ENCODE data around the gene CSK.
A peak's percentile ranks its signal among the peaks of the same experiment; 100 is the strongest.

CSK gene

DNA sequence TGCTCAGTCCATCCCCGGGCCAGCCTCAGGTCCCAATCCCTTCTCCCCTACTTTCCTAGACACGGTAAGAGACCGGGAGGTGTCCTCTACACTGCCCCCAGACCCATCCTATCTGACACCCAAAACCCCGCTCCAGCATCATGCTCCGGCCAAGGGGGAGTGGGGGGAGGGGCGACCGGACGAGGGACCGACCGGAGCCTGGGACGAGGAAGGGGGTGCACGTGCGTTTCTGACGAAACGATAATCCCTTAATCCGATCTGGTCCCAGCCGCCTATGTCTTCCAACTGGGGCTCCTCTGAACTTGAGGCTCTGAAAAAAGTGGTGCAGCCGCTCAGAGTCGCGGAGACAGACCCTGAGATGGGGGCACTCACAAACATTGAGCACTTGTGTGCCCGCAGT, 45.0 kb downstream of the CSK start:
- DNase-seq, result no peak

DNA sequence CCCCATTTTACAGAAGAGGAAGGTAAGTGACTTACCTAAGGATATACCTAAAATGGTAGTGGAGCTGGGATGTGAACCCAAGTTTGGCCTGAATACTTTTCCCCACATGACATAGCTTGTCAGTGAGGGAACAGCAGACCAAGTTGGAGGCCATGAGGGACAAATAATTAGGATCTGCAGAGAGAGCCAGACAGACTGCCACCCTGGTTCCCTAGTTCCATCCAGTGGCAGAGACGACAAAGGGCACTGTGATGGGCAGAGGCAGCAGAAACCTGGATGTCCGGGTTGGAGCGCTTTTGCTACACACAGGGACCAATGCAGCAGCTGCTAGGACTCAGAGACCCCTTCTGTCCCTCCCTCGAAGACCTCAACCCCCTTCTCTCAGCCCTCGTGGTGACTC, 45.7 kb downstream of the CSK start:
- no peak for DNase-seq

DNA sequence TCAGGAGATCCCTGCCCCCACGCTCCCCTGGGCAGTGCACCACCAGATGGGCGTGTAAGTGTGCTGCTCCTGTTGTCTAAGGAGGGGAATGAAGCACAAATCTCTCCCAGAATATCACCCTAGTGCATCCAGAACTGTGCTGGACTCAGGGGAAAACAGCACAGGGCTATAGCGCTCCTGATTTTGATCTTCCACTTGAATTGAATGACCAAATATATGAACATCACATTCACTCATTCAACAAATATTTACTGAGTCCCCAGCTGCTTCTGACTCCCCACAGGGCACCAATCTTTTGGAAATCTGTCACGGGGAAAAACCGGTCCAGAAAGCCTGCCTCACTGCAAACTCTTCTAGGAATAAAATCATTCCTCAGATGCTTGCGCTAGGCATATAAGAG, 47.0 kb downstream of the CSK start:
- no peak for DNase-seq

DNA sequence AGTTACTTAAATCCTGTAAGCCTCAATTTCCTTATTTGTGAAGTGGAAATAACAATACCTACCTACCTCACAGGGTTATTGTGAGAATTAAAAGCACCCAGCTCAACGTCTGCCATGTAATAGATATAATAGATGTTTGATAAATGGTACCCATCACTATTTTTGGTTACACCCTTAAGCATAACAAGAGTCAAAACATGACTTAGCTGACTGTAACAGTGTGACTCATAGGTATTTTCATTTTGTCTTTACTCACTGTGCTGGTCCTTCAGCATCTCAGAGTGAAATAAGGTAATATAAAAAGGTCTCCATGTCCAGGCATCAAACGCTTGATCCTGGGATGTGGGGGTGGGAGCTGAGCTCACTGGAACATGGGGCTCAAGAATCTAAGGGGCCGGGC, 47.6 kb downstream of the CSK start:
- DNase-seq, result peak; percentile 61

DNA sequence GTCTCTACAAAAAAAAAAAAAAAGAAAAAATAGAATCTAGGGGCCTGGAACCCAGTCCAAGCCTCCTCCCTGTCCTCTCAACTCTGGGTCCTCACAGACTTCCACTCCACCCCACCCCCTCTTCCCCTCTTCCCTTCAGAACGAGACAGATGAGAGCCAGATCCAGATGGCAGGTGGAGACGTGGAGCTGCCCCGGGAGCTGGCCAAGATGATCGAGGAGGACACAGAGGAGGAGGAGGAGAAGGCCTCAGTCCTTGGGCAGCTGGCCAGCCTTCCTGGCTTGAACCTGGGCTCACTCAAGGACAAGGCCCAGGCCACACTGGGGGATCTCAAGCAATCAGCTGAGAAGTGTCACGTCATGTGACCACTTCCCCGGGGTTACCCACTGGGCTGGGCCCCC, 48.1 kb downstream of the CSK start:
- no peak for DNase-seq

DNA sequence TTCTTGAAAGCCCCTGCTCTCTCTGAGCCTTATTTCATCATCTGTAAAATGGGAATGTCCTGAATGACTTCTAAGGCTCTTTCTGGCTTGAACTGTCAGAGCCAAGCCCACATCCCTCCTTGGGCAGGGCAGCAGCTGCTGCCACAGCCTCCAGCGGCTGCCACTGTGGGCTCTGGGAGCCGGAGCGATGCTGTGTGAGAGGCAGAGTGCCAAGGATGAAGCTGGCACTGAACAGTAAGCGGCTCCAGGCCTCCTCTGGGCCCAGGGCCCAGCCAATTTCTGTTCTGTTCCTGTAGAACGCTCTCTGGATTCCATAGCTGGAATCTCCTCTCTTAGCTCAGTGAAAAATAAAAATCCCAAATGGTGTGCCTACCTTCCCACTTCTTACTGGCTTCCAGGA, 49.0 kb downstream of the CSK start:
- no peak for DNase-seq

DNA sequence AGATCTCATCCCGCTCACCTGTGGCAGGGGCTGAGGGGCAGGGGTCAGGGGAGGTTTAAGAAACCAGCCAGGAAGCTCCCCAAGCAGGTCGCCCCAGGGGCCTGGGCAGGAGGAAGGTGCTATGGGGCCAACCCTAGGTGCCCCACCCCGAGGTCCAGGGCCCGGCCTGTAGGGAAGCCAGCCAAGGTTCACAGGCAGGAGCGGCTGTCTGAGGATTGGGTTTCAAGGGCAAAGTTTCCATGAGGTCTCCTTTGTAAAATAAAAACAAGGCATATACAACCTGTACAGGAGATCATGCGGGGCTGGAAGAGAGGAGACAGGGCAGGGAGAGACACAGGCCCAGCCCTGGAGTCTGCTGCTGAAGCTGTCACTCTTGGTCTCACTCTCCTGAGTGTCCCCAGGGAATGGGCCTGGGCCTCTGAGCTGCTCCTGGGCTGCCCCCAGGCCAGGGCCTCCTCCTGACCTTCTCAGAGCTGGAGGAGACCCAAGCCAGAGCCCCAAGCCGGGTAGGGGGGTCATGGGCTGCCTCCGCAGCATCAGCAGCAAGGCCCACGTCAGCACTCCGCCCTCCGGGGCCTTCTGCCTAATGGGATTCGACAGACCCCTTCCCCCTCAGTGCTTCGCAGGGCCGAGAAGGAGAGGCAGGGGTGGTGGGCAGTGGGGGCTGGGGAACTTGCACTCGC, 50.1 kb downstream of the CSK start:
- no peak for DNase-seq

DNA sequence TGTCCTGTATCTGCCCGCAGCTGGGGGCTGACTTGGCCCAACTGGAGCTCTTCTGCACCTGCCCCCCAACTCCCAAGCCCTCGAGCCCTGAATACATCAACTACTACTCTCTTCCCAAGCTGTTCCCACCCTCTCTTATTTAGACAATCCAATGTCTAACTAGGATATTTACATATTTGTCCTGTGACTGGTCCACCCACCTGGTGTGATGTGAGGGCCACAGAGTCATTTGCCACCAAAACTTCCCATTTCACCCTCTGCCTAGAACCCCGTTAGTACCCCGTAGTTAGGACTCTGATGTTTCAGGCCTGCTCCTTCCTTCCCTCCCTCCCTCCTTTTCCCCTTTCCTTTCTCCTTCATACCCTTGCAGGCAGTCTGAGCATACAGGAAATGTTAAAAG, 50.9 kb downstream of the CSK start:
- DNase-seq, result no peak

DNA sequence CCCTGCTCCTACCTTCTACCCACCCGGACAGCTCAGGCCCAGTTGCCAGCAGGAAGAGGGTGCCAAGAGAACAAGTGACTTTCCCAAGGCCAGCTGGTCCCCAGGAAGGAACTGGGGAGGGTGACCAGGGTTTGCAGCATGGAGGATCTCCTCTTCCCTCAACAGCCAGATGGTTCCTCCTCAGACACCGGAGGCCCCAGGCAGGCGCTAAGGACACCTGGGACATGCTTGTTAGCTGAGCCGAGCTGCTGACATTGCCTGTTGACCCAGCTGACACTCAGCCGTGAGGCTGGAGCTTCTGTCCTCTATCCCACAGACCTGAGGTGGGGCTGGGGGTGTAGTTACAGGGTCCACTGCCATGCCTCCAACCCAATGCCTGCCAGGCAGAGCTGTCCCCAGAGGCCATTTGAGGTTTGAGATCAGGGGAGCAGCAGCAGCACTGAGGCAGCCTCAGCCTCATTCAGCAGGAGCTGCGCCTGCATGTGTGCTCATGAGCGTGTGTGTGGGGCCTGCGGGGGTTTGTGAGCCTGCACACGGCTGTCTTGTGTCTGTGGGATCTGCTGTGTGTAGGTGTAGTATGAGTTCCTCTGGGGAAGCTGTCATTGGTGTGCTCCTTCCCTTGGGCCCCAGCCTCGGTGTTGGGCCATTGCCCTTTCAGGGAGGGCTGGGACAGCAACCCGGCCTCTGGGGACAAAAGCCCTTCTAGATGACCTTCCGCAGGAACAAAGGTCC, 51.7 kb downstream of the CSK start:
- DNase-seq, result no peak

DNA sequence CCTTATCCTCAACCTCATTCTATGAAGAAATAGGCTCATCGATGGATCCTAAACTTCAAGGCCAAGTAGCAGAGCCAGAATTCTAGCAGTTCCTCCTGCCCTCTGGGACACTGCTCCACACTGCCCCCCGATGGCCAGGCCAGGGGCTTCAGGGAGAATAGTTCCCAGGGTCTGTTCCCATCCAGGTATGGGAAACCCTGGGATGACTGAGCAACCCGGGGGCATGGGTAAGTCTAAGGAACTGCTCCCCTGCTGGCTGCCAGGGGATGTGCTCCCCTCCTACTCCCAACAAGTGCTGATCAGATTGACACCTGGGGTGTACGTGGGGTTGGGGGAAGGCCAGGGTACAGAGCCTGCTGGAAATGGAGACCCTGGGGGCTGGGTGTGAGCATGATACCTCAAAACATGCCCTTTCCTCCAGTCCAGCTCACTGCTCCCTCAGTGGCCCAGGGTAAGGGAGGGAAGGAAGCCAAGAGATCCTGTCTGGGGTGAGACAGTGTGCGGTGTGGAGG, 53.5 kb downstream of the CSK start:
- peak; percentile 41 for DNase-seq

DNA sequence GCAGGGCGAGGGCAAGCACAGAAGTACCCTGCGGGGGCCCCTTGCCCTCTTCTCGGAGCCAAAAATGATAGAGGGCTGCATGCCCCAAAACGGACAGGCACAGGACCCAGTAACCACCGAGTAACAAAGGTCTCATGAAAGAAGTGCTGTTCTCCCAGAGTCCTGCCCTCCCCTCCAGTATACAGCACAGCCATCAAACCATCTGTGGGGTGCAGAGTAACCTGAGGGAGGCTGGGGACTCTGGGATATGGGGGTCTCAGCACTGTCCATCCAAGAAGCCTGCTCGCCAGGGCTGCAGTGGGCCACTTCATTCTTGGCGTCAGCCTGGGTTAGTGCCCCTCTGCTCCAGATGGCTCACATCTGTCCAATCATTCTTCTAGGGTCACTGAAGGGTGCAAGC, 55.0 kb downstream of the CSK start:
- no peak for DNase-seq

DNA sequence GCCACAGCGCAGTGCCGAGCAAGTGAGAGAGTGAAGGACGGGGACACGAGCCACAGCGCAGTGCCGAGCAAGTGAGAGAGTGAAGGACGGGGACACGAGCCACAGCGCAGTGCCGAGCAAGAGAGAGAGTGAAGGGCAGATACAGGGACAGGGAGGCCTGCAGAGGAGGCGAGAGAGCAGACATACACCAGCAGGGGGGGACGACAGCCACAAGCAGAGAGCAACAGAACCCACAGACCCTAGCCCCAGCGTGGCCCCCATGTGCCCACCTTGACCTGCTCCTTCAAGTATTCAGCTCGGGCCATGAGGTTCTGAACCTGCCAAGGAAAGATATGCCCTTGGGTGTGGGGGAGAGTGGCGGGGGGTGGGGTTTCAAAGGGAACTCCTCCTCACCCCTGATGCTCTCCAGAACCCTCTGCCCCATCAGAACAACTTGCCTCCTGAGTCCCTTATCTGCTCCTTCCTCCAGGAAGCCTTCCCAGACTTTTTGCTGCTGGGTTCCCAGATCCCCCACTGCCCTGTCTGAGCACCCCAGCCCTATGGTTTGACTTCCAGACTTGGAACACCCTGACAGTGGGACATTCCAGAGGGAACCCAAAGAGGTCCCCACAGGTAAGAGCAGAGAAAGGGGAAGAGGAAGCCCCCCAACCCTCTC, 55.7 kb downstream of the CSK start:
- no peak for DNase-seq

DNA sequence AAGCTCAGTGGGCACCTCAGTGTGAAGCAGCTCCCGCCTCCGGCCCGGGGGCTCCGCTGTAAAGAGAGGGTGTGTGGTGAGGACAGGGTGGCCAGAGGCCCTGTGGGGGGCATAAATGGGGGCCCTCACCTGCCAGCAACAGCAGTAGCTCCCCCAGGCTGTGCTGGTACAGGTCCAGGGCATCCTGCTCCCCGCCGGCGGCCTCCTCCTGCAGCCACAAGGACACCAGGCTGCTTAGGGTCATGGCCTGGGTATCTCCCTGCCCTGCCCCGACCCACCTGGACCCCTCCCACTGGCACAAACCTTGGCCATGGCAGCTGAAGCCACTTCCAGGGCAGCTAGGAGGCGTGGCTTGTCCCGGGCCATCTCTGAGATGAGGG, 56.2 kb downstream of the CSK start:
- no peak for DNase-seq

DNA sequence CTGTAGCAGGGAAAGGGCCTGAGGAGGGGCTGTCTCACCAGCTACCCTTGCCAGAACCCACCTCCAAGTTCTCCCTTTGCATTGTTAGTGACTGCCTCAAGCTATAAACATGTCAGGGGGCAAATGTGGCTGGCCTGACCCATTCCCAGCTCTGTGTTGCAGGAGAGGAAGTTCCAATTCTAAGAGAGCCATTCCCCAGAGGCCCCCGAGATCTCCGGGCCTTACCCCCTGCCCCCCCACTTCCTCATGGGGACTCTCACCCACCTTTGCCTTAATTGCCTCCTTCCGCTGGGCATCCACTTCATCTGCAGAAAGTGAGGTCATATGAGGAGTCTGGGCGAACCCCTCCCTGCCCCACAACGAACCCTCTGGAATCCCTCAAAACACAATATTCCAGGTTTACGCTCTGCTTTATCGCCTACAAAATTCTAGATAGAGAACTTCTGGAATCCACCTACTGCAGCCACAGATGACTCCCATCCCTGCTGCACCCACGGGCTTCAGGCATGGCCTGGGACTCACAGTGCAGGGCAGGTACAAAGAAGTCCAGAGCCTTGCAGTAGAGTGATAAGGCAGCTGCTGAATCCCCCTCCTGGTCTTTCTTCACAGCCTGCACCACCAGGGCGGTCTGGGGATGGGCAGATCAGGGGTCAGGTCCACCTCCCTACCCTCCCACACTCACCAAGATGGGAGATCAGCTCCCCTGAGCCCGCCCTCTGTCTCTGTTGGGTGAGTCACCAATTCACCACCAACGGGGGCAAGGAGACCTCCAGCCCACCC, 57.1 kb downstream of the CSK start:
- DNase-seq, result no peak

DNA sequence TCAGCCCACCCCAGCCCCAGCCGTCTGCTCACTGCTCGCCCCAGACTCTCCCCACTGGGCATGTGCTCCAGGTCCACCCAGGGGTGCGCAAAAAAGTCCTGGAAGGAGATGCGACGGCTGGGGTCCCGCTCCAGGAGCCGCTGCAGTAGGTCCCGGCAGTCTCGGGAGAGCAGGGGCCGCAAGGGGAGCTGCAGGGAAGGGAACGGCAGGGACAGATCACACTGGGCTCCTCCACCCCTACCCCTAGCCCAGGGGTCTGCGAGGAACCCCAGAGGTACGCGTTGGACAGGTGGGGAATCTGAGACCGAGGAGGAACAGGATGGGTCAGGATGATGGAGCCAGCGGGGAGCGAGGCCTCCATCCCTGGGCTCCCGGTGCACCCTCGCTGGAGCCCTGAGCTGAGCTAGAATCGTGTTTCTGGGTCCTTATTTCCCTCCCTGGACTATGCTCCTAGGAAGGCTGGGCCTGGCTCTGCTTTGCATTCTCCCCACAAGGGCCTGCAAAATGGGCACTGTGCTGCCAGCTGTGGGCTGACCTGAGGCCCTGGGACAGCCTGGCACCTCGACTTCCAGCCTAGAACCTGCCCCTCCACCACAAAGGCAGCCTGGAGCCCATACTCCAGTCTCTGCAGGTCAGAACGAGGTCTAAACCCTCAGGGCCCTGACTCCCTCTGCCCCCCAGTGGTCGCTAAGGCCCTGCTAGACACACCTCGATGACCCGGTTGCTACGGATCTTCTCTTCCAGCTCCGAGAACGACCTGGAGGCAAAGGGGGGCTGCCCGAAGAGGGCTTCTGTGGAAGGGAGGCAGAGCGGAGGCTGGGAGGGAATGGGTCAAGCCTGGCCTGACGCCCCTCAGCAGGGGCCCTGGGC, 57.9 kb downstream of the CSK start:
- DNase-seq, result no peak

DNA sequence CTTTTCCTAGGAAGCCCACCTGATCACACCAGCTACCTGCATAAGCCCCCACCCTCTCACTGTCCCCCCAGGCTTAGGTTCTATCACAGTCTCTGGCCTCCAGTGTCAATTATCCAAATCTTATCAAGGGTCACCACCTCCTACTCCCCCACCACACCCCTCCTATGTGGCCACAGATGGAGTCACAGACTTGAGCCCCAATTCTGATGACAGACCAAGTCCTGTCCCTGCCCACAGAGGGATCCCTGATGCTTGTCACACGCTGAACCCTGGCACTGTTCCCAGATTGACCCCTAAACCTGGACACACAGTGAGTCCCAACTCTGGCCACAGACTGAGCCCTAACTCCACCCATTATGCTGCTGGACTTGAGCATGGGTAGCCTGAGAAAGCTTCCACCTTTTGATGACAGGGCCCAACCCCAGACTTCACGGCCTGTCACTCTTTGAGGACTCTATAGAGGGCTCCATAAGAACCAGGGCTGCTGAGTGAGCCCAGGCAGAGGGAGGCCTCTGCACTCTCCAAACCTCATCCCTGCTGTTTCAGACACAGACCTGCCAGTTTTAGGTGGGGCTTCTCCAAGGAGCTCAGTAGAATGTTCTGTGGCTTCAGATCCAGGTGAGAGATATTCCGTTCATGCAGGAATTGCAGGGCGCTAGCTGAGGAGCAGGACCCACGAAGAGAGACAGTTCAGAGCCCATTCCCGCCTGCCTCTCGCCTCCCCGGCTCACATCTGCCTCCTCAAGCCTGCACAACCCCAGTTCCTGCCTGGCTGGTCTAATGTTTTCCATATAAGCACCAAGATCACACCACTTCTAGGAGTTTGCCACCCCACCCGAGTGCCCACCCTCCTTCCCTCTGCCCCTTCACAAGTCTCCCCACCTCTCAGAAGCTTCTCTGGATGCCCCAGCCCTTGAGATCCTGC, 59.2 kb downstream of the CSK start:
- DNase-seq, result no peak

DNA sequence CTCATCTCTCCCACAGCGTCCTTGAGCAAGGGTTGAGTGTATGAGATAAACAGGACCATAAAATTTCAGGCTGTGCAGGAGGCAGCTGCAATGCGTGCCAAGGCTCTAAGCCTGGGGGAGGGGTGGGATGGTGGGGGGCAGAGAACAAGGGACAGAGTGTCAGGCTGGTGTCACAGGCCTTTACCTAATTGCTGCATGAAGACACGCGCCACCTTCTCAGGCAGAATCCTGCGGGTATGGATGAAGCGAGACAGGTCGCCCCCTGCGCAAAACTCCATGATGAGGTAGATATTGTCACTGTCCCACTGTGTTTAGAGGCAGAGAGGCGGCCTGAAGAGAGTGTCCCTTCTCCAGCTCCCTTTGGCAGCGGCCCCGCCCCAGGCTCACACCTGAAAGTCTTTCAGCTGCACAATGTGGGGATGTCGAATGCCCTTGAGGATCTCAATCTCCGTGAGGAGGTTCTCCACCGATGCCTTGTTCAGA, 60.1 kb downstream of the CSK start:
- no peak for DNase-seq

DNA sequence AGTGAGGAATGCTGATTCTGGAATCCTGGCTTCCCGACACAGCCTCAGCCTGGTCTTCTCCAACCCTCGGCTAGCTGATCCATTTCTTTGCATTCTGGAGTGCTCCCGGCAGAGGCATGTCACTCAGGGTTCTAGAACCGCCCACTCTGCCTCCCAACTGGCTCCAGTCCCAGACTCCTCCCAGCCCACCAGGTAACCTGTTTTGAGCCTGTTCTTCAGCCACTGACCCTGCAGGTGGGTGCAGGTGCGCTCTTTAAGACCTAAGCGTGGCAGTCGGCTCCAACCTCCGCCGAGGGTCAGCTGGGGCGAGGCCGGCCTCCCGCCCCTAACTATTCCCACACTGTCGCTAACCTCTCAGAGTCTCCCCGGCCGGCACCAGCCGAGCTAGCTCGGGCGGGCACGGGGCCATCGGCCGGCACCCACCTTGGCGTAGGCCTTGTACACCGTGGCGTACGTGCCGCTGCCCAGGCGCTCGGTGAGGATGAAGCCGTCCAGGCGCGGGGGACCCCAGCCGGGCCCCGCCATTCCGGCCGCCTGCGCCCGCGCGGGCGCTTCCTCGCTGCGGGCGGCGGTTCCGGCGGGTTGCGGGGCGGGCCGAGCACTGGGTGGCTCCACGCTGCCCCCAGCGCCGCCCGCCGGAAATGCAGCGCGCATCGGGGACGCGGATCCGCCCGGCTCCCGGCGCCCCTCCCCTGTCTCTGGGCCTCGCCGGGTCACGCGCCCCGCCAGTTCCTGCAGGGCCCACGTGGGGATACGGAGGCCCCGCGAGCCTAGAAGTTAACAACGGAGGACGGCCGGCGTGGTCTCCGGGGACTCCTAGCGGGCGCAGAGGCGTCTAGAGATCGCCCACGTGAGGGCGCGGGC, 60.9 kb downstream of the CSK start, which contains the start of gene ULK3:
Gene ULK3 (minus strand): TSS at position 576 of the 864 bp plus-strand sequence. CDS start 51 bp downstream, at position 525.
- DNase-seq, result peak; percentile 84

DNA sequence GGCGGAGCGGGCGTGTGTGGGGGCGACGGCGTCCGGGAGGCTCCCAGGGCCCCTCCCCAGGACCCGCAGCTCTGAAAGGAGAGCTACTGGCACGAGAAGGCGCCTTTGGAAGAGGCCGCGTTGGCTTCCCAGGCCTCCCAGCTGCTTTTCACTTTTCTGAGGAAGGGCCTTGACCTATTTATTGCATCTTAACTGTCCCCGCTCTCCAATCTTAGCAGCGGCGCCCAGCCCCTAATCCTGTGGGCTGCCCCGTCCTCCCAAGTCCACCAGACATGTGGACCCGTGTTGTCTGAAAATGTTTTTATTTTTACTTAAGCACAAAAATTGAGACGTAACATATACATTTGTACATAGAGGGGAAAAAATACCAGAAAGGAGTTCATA, 61.6 kb downstream of the CSK start:
- no peak for DNase-seq

DNA sequence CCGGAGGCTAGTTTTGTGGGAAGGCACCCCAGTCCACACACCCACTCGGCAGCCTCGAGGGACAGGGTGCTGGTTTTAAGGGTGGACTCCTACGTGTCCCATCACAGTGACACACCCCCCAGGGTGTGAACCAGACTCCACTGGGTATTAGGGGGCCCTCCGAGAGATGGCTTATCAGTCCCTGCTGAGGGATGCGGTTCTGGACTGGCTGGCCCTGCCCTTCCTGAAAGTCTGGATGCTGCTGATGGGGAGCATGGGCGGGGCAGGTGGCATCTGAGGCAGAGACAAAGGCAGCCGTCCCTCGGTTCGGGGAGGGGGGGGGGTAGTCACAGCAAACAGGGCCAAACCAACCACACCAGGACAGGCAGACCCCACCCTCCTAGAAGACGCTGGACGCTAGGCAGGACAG, 62.0 kb downstream of the CSK start:
- no peak for DNase-seq

Measured in fibroblast of skin of back (primary cell).